Activated CD4-positive, alpha-beta T cell treated with anti-CD3 and anti-CD28 coated beads, Interleukin-2, amount 50 U/mL, for 24 hours (primary cell): Measurements from ENCODE around the gene OR51T1.

Source experiments
- DNase-seq, 2 donors: peaks; one replicate each; pipeline ENCODE4 v3.0.0-alpha.2; 2020; ENCODE audit warnings: low read depth in 1 of 2, low spot score in 1 of 2

OR51T1 gene

GRCh38 chr11:4926608-4927007 is 44.9 kb downstream of the OR51T1 start:
- no peak for DNase-seq
